DOHH2 (cell line): ENCODE measurements around the gene FHL1.

Experiments
- CTCF ChIP-seq: fragments of 200-600 bp; sonication (generic); IDR thresholded peaks from one replicate; pipeline ENCODE4 v1.5.1; 2014; ENCODE audit warnings: antibody characterized with exemption, mild to moderate bottlenecking, low read depth, low read length; ENCODE audit not compliant: poor library complexity, severe bottlenecking
- EZH2phosphoT487 ChIP-seq: fragments of 200-600 bp; sonication (generic); IDR thresholded peaks from 2 replicates; pipeline ENCODE4 v1.6.1; 2017; ENCODE audit warnings: borderline replicate concordance, mild to moderate bottlenecking, antibody characterized with exemption, low read length, moderate library complexity, mixed read lengths

- TF ChIP-seq CTCF (no peak), EZH2phosphoT487 (no peak)
Measured at GRCh38 chrX:136215559-136215958, 68.2 kb downstream of the FHL1 start.
